Dermis microvascular lymphatic vessel endothelial cell (primary cell): ENCODE results near the gene CROCC2. TPM values are rescaled to one million over a fixed set of nuclear protein-coding genes. Genes with fewer than 3 reads are reported as not detected.

Experiments used
- DNase-seq, 2 donors: peaks; one replicate each; pipeline versions ENCODE4 v3.0.0 to v3.0.0-alpha.2; 2010; ENCODE audit warnings: low read depth in 2 of 2
- total RNA-seq: library from RNA; depleted of rRNA; stranded (reverse); fragments of >200 nt; gene quantifications from 2 replicates; pipeline ENCODE4 v1.2.1, GENCODE V29; 2014

Gene CROCC2
- total RNA-seq, 1 donor from 2014 or later = not detected

- DNase-seq = no peak
Observed at GRCh38 chr2:240891492-240892340, 14.4 kb upstream of the CROCC2 start.

DNA sequence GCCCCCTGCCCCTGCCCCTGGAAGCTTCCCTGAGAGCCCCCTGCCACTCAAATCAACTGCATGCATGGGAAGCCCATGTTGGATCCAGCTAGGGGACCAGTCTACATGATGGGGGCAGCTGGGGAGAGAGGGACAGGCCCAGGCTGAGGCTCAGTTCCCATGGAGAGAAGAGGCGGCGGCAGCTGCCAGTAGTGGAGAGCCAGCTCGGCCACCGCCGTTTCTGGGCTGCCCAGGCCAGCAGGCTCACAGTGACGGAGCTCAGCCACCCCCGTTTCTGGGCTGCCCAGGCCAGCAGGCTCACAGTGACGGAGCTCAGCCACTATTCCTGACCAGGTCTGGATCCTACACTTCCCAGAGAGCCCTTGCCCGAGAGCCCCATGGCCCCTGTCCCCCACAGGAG, 13.8 kb upstream of the CROCC2 start:
- no peak for DNase-seq

DNA sequence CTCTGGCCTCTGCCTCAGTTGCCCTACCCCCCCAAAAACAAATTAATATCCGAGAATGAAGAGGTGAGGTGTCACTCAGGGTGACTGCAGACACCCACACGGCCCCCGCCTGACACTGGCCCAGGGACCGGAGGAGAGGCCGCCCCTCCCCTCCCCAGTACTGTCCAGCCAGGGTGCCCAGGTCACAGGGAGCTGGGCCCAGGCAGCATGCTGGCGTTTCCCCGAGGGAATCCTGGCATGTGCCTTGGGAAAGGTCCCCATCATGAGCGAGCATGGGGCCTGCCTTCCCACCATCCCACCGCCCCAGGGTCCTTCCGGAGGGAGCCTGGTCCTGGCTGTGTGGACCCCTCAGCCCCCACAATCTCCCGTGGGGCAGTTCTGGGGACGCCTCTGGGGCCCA, 13.2 kb upstream of the CROCC2 start:
- no peak for DNase-seq

DNA sequence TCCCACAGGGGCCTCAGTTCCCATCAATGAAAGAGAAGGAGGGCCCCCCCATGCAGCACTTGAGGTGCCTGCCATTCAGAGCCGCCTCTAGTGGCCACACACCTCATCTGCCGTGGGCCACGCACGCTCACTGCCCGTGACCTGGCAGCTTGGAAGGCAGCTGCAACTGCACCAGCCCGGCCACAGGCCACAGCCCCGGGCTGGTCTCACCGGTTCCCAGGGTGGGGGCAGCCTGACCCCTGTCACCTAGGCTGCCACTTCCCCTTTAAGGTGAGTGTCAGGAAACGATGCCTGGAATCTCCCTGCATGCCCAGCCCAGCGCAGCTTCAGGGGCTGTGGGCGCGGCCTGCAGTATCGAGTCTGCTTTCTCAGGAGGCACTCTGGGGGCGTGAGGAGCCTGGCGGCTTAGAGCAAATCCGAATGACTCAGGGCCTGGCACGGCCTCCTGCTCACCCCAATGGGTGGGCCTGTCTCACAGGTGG, 12.7 kb upstream of the CROCC2 start:
- no peak for DNase-seq

GRCh38 chr2:240894006-240894405, 12.1 kb upstream of the CROCC2 start:
- DNase-seq = no peak

- no peak for DNase-seq
Observed at GRCh38 chr2:240894836-240895558, 11.1 kb upstream of the CROCC2 start.

- DNase-seq = no peak
Observed at GRCh38 chr2:240895656-240896388, 10.3 kb upstream of the CROCC2 start, which contains the start of gene MAB21L4. Gene MAB21L4, minus strand, starts transcription at chr2:240896156. Its CDS starts 159 bp downstream, at chr2:240895997.

DNA sequence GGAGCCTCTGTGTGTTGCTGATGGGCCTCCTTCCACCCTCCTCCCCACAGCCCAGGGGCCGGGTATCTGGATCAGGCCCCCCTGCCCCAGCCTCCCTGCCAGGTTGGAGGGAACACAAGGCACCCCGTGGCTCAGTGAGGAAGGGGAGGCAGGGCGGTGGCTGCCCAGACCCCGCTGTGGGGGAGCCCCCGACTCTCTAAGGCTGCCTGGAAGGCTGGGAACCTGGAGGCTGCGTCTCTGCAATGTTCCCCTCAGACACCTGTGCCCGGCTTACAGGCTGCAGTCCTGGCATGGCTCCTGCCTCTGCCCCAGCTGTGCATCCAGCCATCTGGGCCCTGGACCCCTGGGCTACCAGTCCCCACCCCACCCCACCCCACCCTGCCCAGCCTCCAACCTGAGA, 9.7 kb upstream of the CROCC2 start:
- no peak for DNase-seq

DNA sequence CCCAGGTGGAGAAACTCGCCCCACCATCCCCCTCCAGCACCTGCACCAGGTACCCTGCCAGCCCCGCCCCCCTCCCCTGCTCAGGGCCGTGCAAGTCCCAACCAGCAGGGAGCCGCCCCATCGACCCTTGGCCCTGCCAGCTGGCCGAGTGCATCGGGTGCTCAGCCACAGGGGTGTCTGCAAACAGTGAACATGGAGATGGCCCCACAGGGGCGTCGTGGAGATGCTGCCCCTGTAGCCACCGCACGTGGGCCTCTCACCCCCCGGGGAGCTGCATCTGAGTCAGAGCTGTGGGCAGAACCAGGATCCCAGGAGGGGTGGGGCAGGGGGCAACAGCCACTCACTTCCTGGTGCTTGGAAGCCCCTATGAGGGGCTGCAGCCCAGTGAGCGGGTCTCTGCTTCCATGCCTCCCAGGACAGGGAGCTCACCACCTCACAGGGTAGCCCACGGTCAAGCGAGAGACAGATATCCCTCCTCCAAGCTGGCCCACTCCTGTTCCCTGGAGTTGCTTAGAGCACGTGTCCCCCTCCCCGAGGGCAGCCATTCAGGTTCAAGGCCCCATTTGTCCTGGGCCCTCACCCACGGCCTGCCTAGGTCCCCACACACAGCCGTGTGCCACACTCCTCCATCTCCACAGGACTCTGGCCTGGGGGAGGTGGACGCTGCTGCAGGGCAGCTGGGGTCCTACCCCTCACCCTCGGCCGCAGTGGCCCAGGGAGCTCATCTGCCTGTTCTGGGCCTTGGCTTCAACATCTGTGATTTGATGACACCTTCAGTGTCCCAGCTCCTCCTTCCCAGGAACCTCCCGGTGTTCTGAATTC, 9.1 kb upstream of the CROCC2 start:
- DNase-seq = no peak

DNA sequence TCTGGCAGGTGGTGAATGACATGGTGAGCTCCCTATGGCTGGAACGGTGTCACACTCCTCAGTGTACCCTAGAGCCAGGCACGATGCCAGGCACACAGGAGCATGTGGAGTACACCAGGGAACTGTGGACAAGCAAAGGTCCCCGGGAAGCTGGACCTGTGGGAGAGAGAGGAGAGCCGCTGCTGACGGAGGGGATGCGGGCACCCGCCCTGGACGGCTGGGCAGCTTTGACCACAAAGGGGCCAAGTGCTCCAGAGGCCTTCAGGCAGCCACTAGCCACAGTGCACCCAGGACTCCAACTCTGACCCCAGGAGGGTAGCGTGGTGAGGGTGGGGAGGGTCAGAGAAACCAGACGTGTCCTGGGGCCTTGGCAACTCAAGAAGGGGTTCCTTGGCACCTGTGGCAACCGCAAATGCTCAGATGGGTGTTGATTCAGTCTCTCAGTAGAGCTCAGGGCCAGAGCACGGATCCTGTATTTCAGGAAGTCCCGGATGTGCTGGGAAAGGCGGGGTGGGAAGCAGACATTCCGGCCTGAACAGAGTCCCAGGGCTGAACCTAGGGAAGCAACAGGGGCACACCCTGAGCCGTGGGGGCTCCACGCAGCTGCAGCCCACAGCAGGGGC, 7.9 kb upstream of the CROCC2 start:
- DNase-seq = peak; percentile 51 to 67

DNA sequence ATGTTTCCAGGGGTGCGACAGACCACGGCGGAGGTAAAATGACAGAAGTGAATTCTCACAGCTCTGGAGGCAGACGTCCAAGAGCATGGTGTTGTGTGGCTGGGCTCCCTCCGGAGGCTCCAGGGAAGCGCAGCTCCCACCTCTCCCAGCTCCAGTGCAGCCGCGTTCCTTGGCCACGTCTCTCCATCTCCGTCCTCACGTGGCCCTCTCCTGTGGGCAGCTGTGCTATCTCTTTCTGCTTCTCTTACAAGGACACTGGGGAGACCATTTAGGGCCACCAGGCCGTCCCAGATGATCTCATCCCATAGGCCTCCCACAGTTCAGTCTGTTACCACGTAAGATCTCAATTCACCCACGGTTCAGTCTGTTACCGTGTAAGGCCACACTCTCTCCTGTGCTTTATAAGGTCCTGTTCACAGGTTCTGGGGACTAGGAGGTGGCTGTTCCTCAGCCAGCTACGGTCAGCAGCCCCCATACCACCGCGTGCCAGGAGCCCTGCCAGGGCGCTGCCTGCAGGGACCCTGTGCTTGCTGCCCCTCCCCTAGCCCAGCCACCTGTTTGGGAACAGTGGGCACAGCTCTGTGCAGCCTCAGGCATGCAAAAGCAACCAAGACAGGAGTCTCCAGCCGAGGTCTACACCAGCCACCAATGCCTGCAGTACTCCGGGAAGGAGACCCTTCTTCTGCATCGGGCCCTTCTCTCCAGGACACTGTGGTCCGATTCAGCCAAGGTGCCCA, 7.2 kb upstream of the CROCC2 start:
- DNase-seq = peak in 1 of 2 donors; percentile 12

DNA sequence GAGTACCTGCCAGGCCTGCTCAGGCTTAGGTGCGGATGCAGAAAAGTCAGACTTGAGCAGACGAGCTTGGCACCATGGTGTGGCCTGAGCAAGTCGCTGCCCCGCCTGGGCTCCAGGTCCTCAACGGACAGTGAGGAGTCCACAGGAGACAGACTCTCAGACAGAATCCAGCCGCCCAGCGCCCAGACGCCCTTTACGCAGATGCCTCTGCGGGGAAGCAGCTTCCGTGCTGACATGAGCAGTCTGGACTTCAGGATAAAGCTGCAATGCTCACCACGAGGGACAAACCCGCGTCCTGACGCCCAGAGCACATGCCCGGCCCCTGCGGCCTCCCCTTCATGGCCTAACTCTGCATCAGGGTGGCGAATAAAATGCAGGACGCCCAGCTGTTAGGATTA, 6.7 kb upstream of the CROCC2 start:
- DNase-seq = no peak

- no peak for DNase-seq
Observed at GRCh38 chr2:240900141-240900860, 5.8 kb upstream of the CROCC2 start.

- no peak for DNase-seq
Observed at GRCh38 chr2:240901986-240902614, 4.0 kb upstream of the CROCC2 start.

DNA sequence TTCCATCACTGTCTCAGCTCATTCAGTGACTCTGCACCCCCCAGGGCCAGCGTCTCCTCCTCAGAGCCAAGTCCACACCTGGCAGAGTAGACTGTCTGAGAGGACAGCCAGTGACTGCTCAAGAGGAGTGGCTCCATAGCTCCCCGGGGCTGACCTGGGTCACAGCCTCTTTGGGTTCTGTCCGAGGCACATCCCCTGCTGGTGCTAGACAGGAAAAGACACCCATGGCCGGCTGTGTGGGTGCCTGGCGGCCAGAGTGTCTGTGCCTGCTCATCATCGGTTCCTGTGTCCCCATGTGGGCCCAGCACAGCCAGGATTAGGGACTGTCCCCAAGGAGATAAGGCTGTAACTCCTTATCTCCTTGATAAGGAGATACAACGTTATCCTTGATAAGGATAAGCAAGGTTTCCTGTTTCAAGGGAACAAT, 3.5 kb upstream of the CROCC2 start:
- no peak for DNase-seq

- DNase-seq = no peak
Observed at GRCh38 chr2:240903191-240904060, 2.7 kb upstream of the CROCC2 start.
